ENCODE results near the gene D2HGDH. TPM values are rescaled to one million over a fixed set of nuclear protein-coding genes. Genes with fewer than 3 reads are reported as not detected.
A peak's percentile ranks its signal among the peaks of the same experiment; 100 is the strongest.

D2HGDH gene
- total and polyA plus RNA-seq, 9 of the 15 experiments (the other 6 are each of a cell fraction or from before 2014, with no cell fraction given), result 0.39 to 30.8 (median 10.3) TPM

GRCh38 chr2:241773511-241774418 lies 39.3 kb downstream of the D2HGDH start:
- Histone ChIP-seq H3K36me3 (ENCODE audit: control insufficient read depth, insufficient read depth, low read length) (no peaks in the 10 kb centered on the region), H3K9ac (ENCODE audit: insufficient read depth in 1 of 2, low read depth in 2 of 2, low read length in 2 of 2) (no peak overlapping the region), H3K4me2 (ENCODE audit: insufficient read depth, low read length) (no peak overlapping the region), H4K20me1 (replicated peaks; ENCODE audit: control insufficient read depth, insufficient read depth, low read length) (no peaks in the 10 kb centered on the region), H3K9me1 (ENCODE audit: control insufficient read depth, insufficient read depth, low read length) (no peaks in the 10 kb centered on the region), H3K79me2 (ENCODE audit: control insufficient read depth, insufficient read depth, low read length) (no peaks in the 10 kb centered on the region), H2AFZ (ENCODE audit: low read depth, low read length) (no peak overlapping the region), H3K27me3 (ENCODE audit: control insufficient read depth in 2 of 2, insufficient read depth in 2 of 2, low read length in 2 of 2) (no peaks in the 10 kb centered on the region), H3K4me1 (replicated peaks in 1 of 2; ENCODE audit: control insufficient read depth in 2 of 2, insufficient read depth in 2 of 2, low read length in 2 of 2) (peaks cover 0 to 70% of the 10 kb centered on the region in 2 experiments; a peak in 2 of 5 replicates), H3K4me3 (no peak overlapping the region), H3K9me3 (replicated peaks; ENCODE audit: control insufficient read depth, insufficient read depth, low read depth, low read length) (no peaks in the 10 kb centered on the region), H3K27ac (ENCODE audit: extremely low read depth, low read depth, low read length) (no peak overlapping the region)
- in situ Hi-C loops (cut with MboI) (no loop called here), intact Hi-C loops (cut with micrococcal nuclease) (no loop called here)
- TF ChIP-seq RBM34 (IDR thresholded peaks at IDR 0.05; ENCODE audit: borderline replicate concordance, insufficient read depth, low read length), result no peak
- no peak for TF ChIP-seq CLOCK (CRISPR knock-in tag; IDR thresholded peaks at IDR 0.05; ENCODE audit: borderline replicate concordance)
- no peak for TF ChIP-seq MYBL2 (IDR thresholded peaks at IDR 0.05; ENCODE audit: low read depth)
- no peak for TF ChIP-seq MYBL2 (CRISPR knock-in tag; IDR thresholded peaks at IDR 0.05; ENCODE audit: borderline replicate concordance)
- TF ChIP-seq ZNF239 (CRISPR knock-in tag; IDR thresholded peaks at IDR 0.05), result no peak
- TF ChIP-seq HDAC1 (IDR thresholded peaks at IDR 0.05), result no peak
- TF ChIP-seq L3MBTL2 (IDR thresholded peaks at IDR 0.05), result no peak
- TF ChIP-seq CBX5 (IDR thresholded peaks at IDR 0.05; ENCODE audit: borderline replicate concordance, low read depth), result no peak
- no peak for TF ChIP-seq TCF3 (CRISPR knock-in tag; IDR thresholded peaks at IDR 0.05)
- TF ChIP-seq ZNF398 (CRISPR knock-in tag; IDR thresholded peaks at IDR 0.05), result no peak
- no peak for TF ChIP-seq HNRNPUL1 (IDR thresholded peaks at IDR 0.05; ENCODE audit: low read length)
- TF ChIP-seq ZNF589 (CRISPR knock-in tag; IDR thresholded peaks at IDR 0.05; ENCODE audit: low read depth), result no peak
- DNase-seq (ENCODE audit: extremely low read depth in 1 of 4, low spot score in 3 of 4), result peak in 1 of 4 experiments; percentile 2
- ChIA-PET CTCF (ENCODE audit: low intra/inter-chr PET ratio) (no interaction called here), POLR2A (interaction anchor here (0.7 to 1.4 kb wide), 3 partner anchors 9 to 97 kb away, joined by 3 to 5 read pairs (median 5); no protein-coding TSS in a partner anchor)
- no peak for FAIRE-seq
- no peak for ATAC-seq
- WGBS (ENCODE audit: insufficient coverage, low coverage, missing lambda C conversion rate), result 62% methylated on average over 9 of the region's 29 CpGs
- BruUV-seq (replicated peaks), result no TSS peak
